Uterus (tissue), 2 donors: ENCODE results near the gene DNAH12.

Experiments used
- CTCF ChIP-seq, 4 experiments: fragments of 200-600 bp in 2 of 4; fragments of 450-650 bp in 2 of 4; sonication (generic) in 2 of 4; IDR thresholded peaks; one replicate each; pipeline ENCODE4 v1.5.1; 2016 to 2019; ENCODE audit warnings: antibody characterized with exemption in 4 of 4, mild to moderate bottlenecking in 2 of 4, moderate library complexity in 1 of 4
- POLR2A ChIP-seq, 2 donors: fragments of 450-650 bp; IDR thresholded peaks; one replicate each; pipeline ENCODE4 v1.6.1; 2016; ENCODE audit warnings: antibody characterized with exemption in 2 of 2, mild to moderate bottlenecking in 1 of 2, moderate library complexity in 1 of 2

- TF ChIP-seq CTCF (IDR thresholded peaks at IDR 0.05) (no peak), POLR2A (IDR thresholded peaks at IDR 0.05) (no peak)
Observed at GRCh38 chr3:57309769-57310360, 234.3 kb downstream of the DNAH12 start.
